Astrocyte of the spinal cord (primary cell): ENCODE data around the gene ARCN1.

Source experiments
- DNase-seq: peaks from one replicate; pipeline ENCODE4 v3.0.0; 2011; ENCODE audit warnings: low read depth, low spot score
- H3K4me3 ChIP-seq: 2 replicates; pipeline ENCODE4 v1.5.1; 2011; ENCODE audit warnings: low read depth, mild to moderate bottlenecking, low read length, moderate library complexity
- CTCF ChIP-seq: IDR thresholded peaks from 2 replicates; pipeline ENCODE4 v1.5.1; 2012; ENCODE audit warnings: low read depth, mild to moderate bottlenecking, low read length, inconsistent platforms
- in situ Hi-C: cut with HindIII; loops from 2 replicates; pipeline ENCODE4 v1.10.0; 2017; ENCODE audit warnings: low sequenced_read_pairs

Gene ARCN1

GRCh38 chr11:118572061-118572980, at the start of gene ARCN1:
TSS of gene ARCN1 (plus strand) at chr11:118572409. CDS start at chr11:118572548, 139 bp downstream.
- in situ Hi-C loops: no loop called here
- H3K4me3 ChIP-seq: peak within 1 kb of the TSS; percentile 99
- peak; percentile 78 for DNase-seq
- no peak for TF ChIP-seq CTCF

GRCh38 chr11:118522571-118523072, 49.6 kb upstream of the ARCN1 start:
- in situ Hi-C loops: no loop called here
- peak; percentile 60 for TF ChIP-seq CTCF
- no peak overlapping the region for H3K4me3 ChIP-seq
- peak; percentile 27 for DNase-seq

- in situ Hi-C loops: no loop called here
- TF ChIP-seq CTCF: no peak
- DNase-seq: no peak
- H3K4me3 ChIP-seq: no peak overlapping the region
These were observed 47.9 kb upstream of the ARCN1 start for GRCh38 chr11:118524356-118524755.

GRCh38 chr11:118524757-118525470, 47.3 kb upstream of the ARCN1 start:
- no peak overlapping the region for H3K4me3 ChIP-seq
- no peak for TF ChIP-seq CTCF
- in situ Hi-C loops: no loop called here
- no peak for DNase-seq

- in situ Hi-C loops: no loop called here
- no peak for DNase-seq
These were observed 45.5 kb upstream of the ARCN1 start for GRCh38 chr11:118526688-118527087.

More at GRCh38 chr11:118526688-118527087, 45.5 kb upstream of the ARCN1 start:
- no peak overlapping the region for H3K4me3 ChIP-seq
- TF ChIP-seq CTCF: no peak
